GM10248 (cell line): ENCODE measurements around the gene CHPT1.

Source experiments
- CTCF ChIA-PET: fragments of 300-600 bp; sonication (Branson Sonifier 250); formaldehyde crosslinking; extraction: SDS; loops from one replicate; lab custom pipeline; 2021; ENCODE audit warnings: antibody characterized with exemption; lab: Yijun Ruan, JAX
- POLR2A ChIA-PET: fragments of 350-650 bp; sonication (Branson Sonifier 250); formaldehyde crosslinking; extraction: SDS; loops from one replicate; lab custom pipeline; 2020; ENCODE audit warnings: antibody characterized with exemption; lab: Yijun Ruan, JAX
- DNase-seq: peaks from one replicate; pipeline ENCODE4 v3.0.0; 2012; ENCODE audit errors: extremely low spot score
- CTCF ChIP-seq: IDR thresholded peaks from 2 replicates; pipeline ENCODE4 v1.5.1; 2012; ENCODE audit warnings: mild to moderate bottlenecking, low read depth; ENCODE audit errors: extremely low read depth, missing control alignments, control extremely low read depth

The CHPT1 gene

GRCh38 chr12:101773650-101774162, 76.3 kb downstream of the CHPT1 start:
- peak; percentile 78 for DNase-seq
- CTCF ChIA-PET: interaction anchor here (0.7 to 3.6 kb wide), 33 partner anchors 8 to 769 kb away, joined by 3 to 96 read pairs (median 5); partner anchors contain the start of genes DRAM1 and GNPTAB
- POLR2A ChIA-PET: no interaction called here
- TF ChIP-seq CTCF: peak; percentile 89

GRCh38 chr12:101775816-101776215, 78.4 kb downstream of the CHPT1 start:
- POLR2A ChIA-PET: no interaction called here
- no peak for DNase-seq
- CTCF ChIA-PET: interaction anchor here (1.0 to 7.6 kb wide), 5 partner anchors 16 to 64 kb away, joined by 3 to 76 read pairs (median 6); partner anchors contain the start of gene GNPTAB
- no peak for TF ChIP-seq CTCF

GRCh38 chr12:101777485-101777884, 80.0 kb downstream of the CHPT1 start:
- POLR2A ChIA-PET: no interaction called here
- TF ChIP-seq CTCF: no peak
- CTCF ChIA-PET: interaction anchor here (0.9 to 7.6 kb wide), 6 partner anchors 10 to 58 kb away, joined by 3 to 76 read pairs (median 5); partner anchors contain the start of gene GNPTAB
- no peak for DNase-seq

GRCh38 chr12:101777978-101778377, 80.5 kb downstream of the CHPT1 start:
- POLR2A ChIA-PET: no interaction called here

More at GRCh38 chr12:101777978-101778377, 80.5 kb downstream of the CHPT1 start:
- no peak for TF ChIP-seq CTCF
- no peak for DNase-seq
- CTCF ChIA-PET: interaction anchor here (0.9 to 7.6 kb wide), 2 partner anchors 9 to 51 kb away, joined by 4 to 76 read pairs; partner anchors contain the start of gene GNPTAB
